Thymus (tissue), 11 donors: ENCODE measurements around the gene IFNGR1. TPM values are rescaled to one million over a fixed set of nuclear protein-coding genes. Genes with fewer than 3 reads are reported as not detected.
"Not testable (repeated sequence)": the region's sequence is repeated elsewhere in the genome, so short reads cannot be mapped to it uniquely, and the experiment has no call there.

ENCODE experiments used
- DNase-seq, 9 donors: peaks; one replicate each; pipeline ENCODE4 v3.0.0-alpha.2; 2013; ENCODE audit warnings: low spot score in 9 of 9, low read depth in 6 of 9, missing footprints in 1 of 9
- H3K27ac ChIP-seq, 2 donors: one replicate each; pipeline ENCODE4 v1.5.1; 2013; ENCODE audit warnings: control low read depth in 1 of 2, low read depth in 1 of 2, low read length in 1 of 2, mild to moderate bottlenecking in 1 of 2, moderate library complexity in 1 of 2
- H3K27me3 ChIP-seq, 2 donors: one replicate each; pipeline ENCODE4 v1.5.1; 2013; ENCODE audit warnings: low read length in 1 of 2; ENCODE audit not compliant: control insufficient read depth in 2 of 2, insufficient read depth in 1 of 2
- H3K36me3 ChIP-seq, 2 donors: one replicate each; pipeline ENCODE4 v1.5.1; 2013; ENCODE audit warnings: low read length in 1 of 2, mild to moderate bottlenecking in 1 of 2, moderate library complexity in 1 of 2; ENCODE audit not compliant: control insufficient read depth in 2 of 2, insufficient read depth in 2 of 2
- H3K4me1 ChIP-seq, 2 donors: one replicate each; pipeline ENCODE4 v1.5.1; 2013; ENCODE audit warnings: low read length in 2 of 2; ENCODE audit not compliant: control insufficient read depth in 2 of 2, insufficient read depth in 2 of 2
- H3K4me3 ChIP-seq, 2 donors: one replicate each; pipeline ENCODE4 v1.5.1; 2013; ENCODE audit warnings: low read length in 2 of 2, control low read depth in 1 of 2, mild to moderate bottlenecking in 1 of 2
- H3K9me3 ChIP-seq, 2 donors: one replicate each; pipeline ENCODE4 v1.5.1; 2013; ENCODE audit warnings: low read length in 1 of 2, mild to moderate bottlenecking in 1 of 2; ENCODE audit not compliant: control insufficient read depth in 2 of 2, insufficient read depth in 1 of 2
- WGBS: extraction: QIAGEN DNeasy Blood & Tissue Kit; methylation state at CpG from one replicate; pipeline ENCODE4 v1.1.7; 2013; 5-methylcytosine and 5-hydroxymethylcytosine counted together
- polyA plus RNA-seq: library from polyadenylated mRNA; stranded (reverse); fragments of 200-250 nt; gene quantifications from one replicate; pipeline ENCODE4 v1.2.3, GENCODE V29; 2013
- total RNA-seq: library from RNA; stranded (reverse); fragments of 120-200 nt; gene quantifications from one replicate; pipeline ENCODE4 v1.2.4, GENCODE V29; 2013
- donor health status: healthy.

Gene IFNGR1
- total and polyA plus RNA-seq, 2 donors, result 104 to 197 TPM

- H3K27ac ChIP-seq, result peak overlapping the region; percentile 91 to 95
- H3K9me3 ChIP-seq, result no peaks in the 10 kb centered on the region
- peaks cover 0 to 6% of the 10 kb centered on the region in 2 donors for H3K36me3 ChIP-seq
- no peak for DNase-seq
- H3K27me3 ChIP-seq, result no peaks in the 10 kb centered on the region
- 71% methylated on average over 6 of the region's 6 CpGs for WGBS
- peaks cover 7 to 38% of the 10 kb centered on the region in 2 donors for H3K4me1 ChIP-seq
- peak overlapping the region; percentile 59 to 83 for H3K4me3 ChIP-seq
Measured at GRCh38 chr6:137219664-137220252, 573 bp upstream of the IFNGR1 start.

GRCh38 chr6:137218473-137218916 lies 690 bp downstream of the IFNGR1 start:
- H3K4me3 ChIP-seq, result peak overlapping the region; percentile 59 to 83
- H3K27me3 ChIP-seq, result no peaks in the 10 kb centered on the region
- H3K4me1 ChIP-seq, result peaks cover 7 to 28% of the 10 kb centered on the region in 2 donors
- under 1% methylated on average over 13 of the region's 13 CpGs for WGBS
- no peaks in the 10 kb centered on the region for H3K9me3 ChIP-seq
- peak overlapping the region; percentile 91 to 95 for H3K27ac ChIP-seq
- DNase-seq, result peak; percentile 29 to 75 (median 51)
- peaks cover 0 to 6% of the 10 kb centered on the region in 2 donors for H3K36me3 ChIP-seq

- H3K4me3 ChIP-seq, result peak overlapping the region; percentile 59 to 83
- H3K27ac ChIP-seq, result peak overlapping the region; percentile 72 to 91
- no peaks in the 10 kb centered on the region for H3K27me3 ChIP-seq
- no peak for DNase-seq
- 31% methylated on average over 12 of the region's 12 CpGs for WGBS
- no peaks in the 10 kb centered on the region for H3K9me3 ChIP-seq
- H3K36me3 ChIP-seq, result peaks cover 0 to 6% of the 10 kb centered on the region in 2 donors
- peaks cover 7 to 25% of the 10 kb centered on the region in 2 donors for H3K4me1 ChIP-seq
Measured at GRCh38 chr6:137217801-137218472, 1.2 kb downstream of the IFNGR1 start.

- H3K27ac ChIP-seq, result peak overlapping the region; percentile 55 to 91
- 91% methylated on average over 12 of the region's 12 CpGs for WGBS
- H3K4me3 ChIP-seq, result peak overlapping the region; percentile 6 to 83
- H3K4me1 ChIP-seq, result peaks cover 7 to 19% of the 10 kb centered on the region in 2 donors
- H3K36me3 ChIP-seq, result peaks cover 0 to 6% of the 10 kb centered on the region in 2 donors
- H3K27me3 ChIP-seq, result no peaks in the 10 kb centered on the region
- peaks cover 0 to 5% of the 10 kb centered on the region in 2 donors for H3K9me3 ChIP-seq
- DNase-seq, result no peak
Measured at GRCh38 chr6:137216875-137217553, 2.2 kb downstream of the IFNGR1 start.

- DNase-seq, result no peak
- peaks cover 7 to 14% of the 10 kb centered on the region in 2 donors for H3K4me1 ChIP-seq
- H3K27me3 ChIP-seq, result no peaks in the 10 kb centered on the region
- H3K4me3 ChIP-seq, result peak overlapping the region in 1 of 2 donors; percentile 16
- H3K9me3 ChIP-seq, result peaks cover 0 to 8% of the 10 kb centered on the region in 2 donors
- peaks cover 0 to 9% of the 10 kb centered on the region in 2 donors for H3K36me3 ChIP-seq
- peak overlapping the region in 1 of 2 donors; percentile 1 for H3K27ac ChIP-seq
Measured at GRCh38 chr6:137216106-137216505, 3.1 kb downstream of the IFNGR1 start.

GRCh38 chr6:137215630-137216029 lies 3.6 kb downstream of the IFNGR1 start:
- H3K36me3 ChIP-seq, DNase-seq, H3K27me3 ChIP-seq, H3K4me3 ChIP-seq, H3K9me3 ChIP-seq, H3K27ac ChIP-seq: not testable (repeated sequence)
- WGBS, result 96% methylated on average over 3 of the region's 3 CpGs
- peaks cover 7 to 14% of the 10 kb centered on the region in 2 donors for H3K4me1 ChIP-seq

GRCh38 chr6:137214931-137215330 lies 4.3 kb downstream of the IFNGR1 start:
- WGBS, result 97% methylated on average over 3 of the region's 3 CpGs
- no peak overlapping the region for H3K4me3 ChIP-seq
- H3K36me3 ChIP-seq, result peaks cover 0 to 9% of the 10 kb centered on the region in 2 donors
- no peaks in the 10 kb centered on the region for H3K27me3 ChIP-seq
- DNase-seq, result no peak
- peaks cover 0 to 10% of the 10 kb centered on the region in 2 donors for H3K9me3 ChIP-seq
- H3K27ac ChIP-seq, result no peak overlapping the region
- H3K4me1 ChIP-seq, result peaks cover 7 to 14% of the 10 kb centered on the region in 2 donors

- no peak overlapping the region for H3K27ac ChIP-seq
- no peaks in the 10 kb centered on the region for H3K27me3 ChIP-seq
- 94% methylated on average over 2 of the region's 2 CpGs for WGBS
- H3K4me1 ChIP-seq, result peaks cover 7% of the 10 kb centered on the region in 2 donors
- no peak for DNase-seq
- no peak overlapping the region for H3K4me3 ChIP-seq
- peaks cover 0 to 12% of the 10 kb centered on the region in 2 donors for H3K9me3 ChIP-seq
- H3K36me3 ChIP-seq, result peaks cover 0 to 9% of the 10 kb centered on the region in 2 donors
Measured at GRCh38 chr6:137213813-137214212, 5.4 kb downstream of the IFNGR1 start.

- DNase-seq, result no peak
- Histone ChIP-seq H3K4me1 (peaks cover 5 to 7% of the 10 kb centered on the region in 2 donors), H3K9me3 (peaks cover 1 to 16% of the 10 kb centered on the region in 2 donors), H3K27ac (no peak overlapping the region), H3K4me3 (no peak overlapping the region), H3K27me3 (no peaks in the 10 kb centered on the region), H3K36me3 (peaks cover 0 to 9% of the 10 kb centered on the region in 2 donors)
- WGBS, result 65% methylated on average over 4 of the region's 4 CpGs
Measured at GRCh38 chr6:137213331-137213740, 5.8 kb downstream of the IFNGR1 start.
